ENCODE results near the gene RGPD3.
"Not testable (repeated sequence)": the region's sequence is repeated elsewhere in the genome, so short reads cannot be mapped to it uniquely, and the experiment has no call there.

Gene RGPD3

GRCh38 chr2:106468107-106468506 lies at the start of gene RGPD3:
Gene RGPD3 (minus strand): TSS chr2:106468413. CDS start chr2:106468288, 125 bp downstream.
- not testable (repeated sequence) for DNase-seq

GRCh38 chr2:106517329-106517728 lies 49.1 kb upstream of the RGPD3 start:
- no peak for DNase-seq

GRCh38 chr2:106516864-106517263 lies 48.7 kb upstream of the RGPD3 start:
- no peak for DNase-seq

GRCh38 chr2:106516436-106516835 lies 48.2 kb upstream of the RGPD3 start:
- DNase-seq: no peak

GRCh38 chr2:106514827-106515226 lies 46.6 kb upstream of the RGPD3 start:
- not testable (repeated sequence) for DNase-seq

- not testable (repeated sequence) for DNase-seq
These were observed 45.2 kb upstream of the RGPD3 start for GRCh38 chr2:106513391-106513790.

- not testable (repeated sequence) for DNase-seq
These were observed 43.7 kb upstream of the RGPD3 start for GRCh38 chr2:106511934-106512333.

GRCh38 chr2:106511476-106511901 lies 43.3 kb upstream of the RGPD3 start:
- DNase-seq: peak; percentile 17

GRCh38 chr2:106510791-106511190 lies 42.6 kb upstream of the RGPD3 start:
- not testable (repeated sequence) for DNase-seq

- DNase-seq: not testable (repeated sequence)
These were observed 41.2 kb upstream of the RGPD3 start for GRCh38 chr2:106509374-106509770.

- not testable (repeated sequence) for DNase-seq
These were observed 40.6 kb upstream of the RGPD3 start for GRCh38 chr2:106508660-106509373.

GRCh38 chr2:106506002-106506687 lies 37.9 kb upstream of the RGPD3 start:
- DNase-seq: not testable (repeated sequence)

- not testable (repeated sequence) for DNase-seq
These were observed 36.6 kb upstream of the RGPD3 start for GRCh38 chr2:106504787-106505186.

GRCh38 chr2:106504192-106504591 lies 36.0 kb upstream of the RGPD3 start:
- DNase-seq: not testable (repeated sequence)

- DNase-seq: not testable (repeated sequence)
These were observed 34.1 kb upstream of the RGPD3 start for GRCh38 chr2:106502351-106502750.

GRCh38 chr2:106500350-106500749 lies 32.1 kb upstream of the RGPD3 start:
- not testable (repeated sequence) for DNase-seq

GRCh38 chr2:106498549-106498948 lies 30.3 kb upstream of the RGPD3 start:
- DNase-seq: not testable (repeated sequence)

- DNase-seq: not testable (repeated sequence)
These were observed 24.7 kb upstream of the RGPD3 start for GRCh38 chr2:106492913-106493312.

- DNase-seq: not testable (repeated sequence)
These were observed 24.2 kb upstream of the RGPD3 start for GRCh38 chr2:106492399-106492798.

GRCh38 chr2:106489701-106490100 lies 21.5 kb upstream of the RGPD3 start:
- DNase-seq: not testable (repeated sequence)

- DNase-seq: not testable (repeated sequence)
These were observed 19.4 kb upstream of the RGPD3 start for GRCh38 chr2:106487386-106488191.

- DNase-seq: not testable (repeated sequence)
These were observed 18.6 kb upstream of the RGPD3 start, which contains the start of gene CD8B2 for GRCh38 chr2:106486551-106487385. Gene CD8B2 (plus strand): TSS chr2:106487364. CDS start chr2:106487427, 63 bp downstream.

Measured in CD4-positive, alpha-beta T cell treated with Interleukin-6 for 4 hours (primary cell).